GM23248 (cell line): ENCODE results near the gene CCDC171.

Source experiments
- EZH2 ChIP-seq: fragments of 200-600 bp; sonication (generic); IDR thresholded peaks from 2 replicates; pipeline ENCODE4 v1.6.1; 2018; ENCODE audit warnings: antibody characterized with exemption, mild to moderate bottlenecking; ENCODE audit not compliant: insufficient read depth, poor library complexity, severe bottlenecking
- EZH2phosphoT487 ChIP-seq: fragments of 200-600 bp; sonication (generic); IDR thresholded peaks from 2 replicates; pipeline ENCODE4 v1.6.1; 2018; ENCODE audit warnings: antibody characterized with exemption, moderate library complexity, mild to moderate bottlenecking, low read depth; ENCODE audit not compliant: insufficient read depth

GRCh38 chr9:16022228-16022627, 469.4 kb downstream of the CCDC171 start:
- TF ChIP-seq EZH2 (no peak), EZH2phosphoT487 (no peak)
